ENCODE results near the gene CAMK1D.
A peak's percentile ranks its signal among the peaks of the same experiment; 100 is the strongest.

CAMK1D gene

DNA sequence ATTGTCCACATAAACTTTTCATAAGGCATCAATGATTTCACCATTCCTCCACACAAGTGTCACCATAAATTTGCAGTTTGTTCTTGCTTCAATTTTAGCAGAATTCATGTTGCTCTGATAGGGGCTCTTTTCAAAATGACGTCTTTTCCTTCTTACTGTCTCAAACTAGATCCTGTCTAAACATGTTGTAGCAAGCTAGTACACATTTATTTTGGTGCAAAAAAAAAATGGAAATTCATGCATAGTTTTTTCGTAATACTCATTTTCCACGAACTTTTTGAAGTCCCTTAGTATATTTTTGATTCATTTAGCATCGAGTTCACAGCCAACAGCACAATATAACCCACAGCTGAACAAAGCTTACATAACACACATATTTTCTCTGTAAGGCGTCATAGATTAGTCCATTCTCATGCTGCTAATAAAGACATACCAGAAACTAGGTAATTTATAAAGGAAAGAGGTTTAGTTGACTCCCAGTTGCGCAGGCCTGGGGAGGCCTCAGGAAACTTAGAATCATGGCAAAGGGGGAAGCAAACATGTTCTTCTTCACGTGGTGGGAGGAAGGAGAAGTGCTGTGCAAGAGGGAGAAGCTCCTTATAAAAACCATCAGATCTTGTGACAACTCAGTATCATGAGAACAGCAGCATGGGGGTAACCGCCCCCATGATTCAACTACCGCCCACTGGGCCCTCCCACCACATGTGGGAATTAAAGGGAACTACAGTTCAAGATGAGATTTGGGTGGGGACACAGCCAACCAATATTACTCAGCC lies 350.6 kb downstream of the CAMK1D start:
- no peaks in the 10 kb centered on the region for H3K36me3 ChIP-seq
- H3K27ac ChIP-seq, result no peak overlapping the region
- TF ChIP-seq Cebpa-rat (IDR thresholded peaks at IDR 0.05), result no peak
- H3K4me3 ChIP-seq, result no peak overlapping the region
- no peaks in the 10 kb centered on the region for H3K27me3 ChIP-seq
- H3K9ac ChIP-seq, result no peak overlapping the region
- H3K4me1 ChIP-seq, result no peaks in the 10 kb centered on the region
- no peak overlapping the region for H3K4me2 ChIP-seq
- no peaks in the 10 kb centered on the region for H4K20me1 ChIP-seq
- no peaks in the 10 kb centered on the region for H3K9me3 ChIP-seq

DNA sequence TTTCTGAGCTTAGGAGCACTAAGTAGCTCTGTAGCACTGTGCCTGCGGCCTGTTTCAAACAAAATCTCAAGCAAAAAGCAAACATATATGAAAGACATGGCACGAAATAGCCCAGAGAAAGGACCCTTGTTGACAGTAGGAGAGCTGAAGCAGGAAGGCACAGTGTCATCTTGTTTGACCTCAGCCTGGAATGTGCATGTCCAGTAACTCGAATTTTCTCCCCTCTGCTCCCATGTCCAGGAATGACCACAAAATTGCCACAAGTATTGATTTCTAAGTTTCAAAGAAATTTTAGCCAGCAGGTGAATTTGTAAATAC lies 351.2 kb downstream of the CAMK1D start:
- H4K20me1 ChIP-seq, result no peaks in the 10 kb centered on the region
- TF ChIP-seq Cebpa-rat (IDR thresholded peaks at IDR 0.05), result no peak
- no peaks in the 10 kb centered on the region for H3K27me3 ChIP-seq
- no peaks in the 10 kb centered on the region for H3K4me1 ChIP-seq
- H3K4me3 ChIP-seq, result no peak overlapping the region
- H3K4me2 ChIP-seq, result no peak overlapping the region
- H3K27ac ChIP-seq, result no peak overlapping the region
- H3K9me3 ChIP-seq, result no peaks in the 10 kb centered on the region
- no peak overlapping the region for H3K9ac ChIP-seq
- no peaks in the 10 kb centered on the region for H3K36me3 ChIP-seq

- H3K4me3 ChIP-seq, result no peak overlapping the region
- TF ChIP-seq Cebpa-rat (IDR thresholded peaks at IDR 0.05), result no peak
- no peaks in the 10 kb centered on the region for H3K36me3 ChIP-seq
- no peak overlapping the region for H3K9ac ChIP-seq
- H4K20me1 ChIP-seq, result no peaks in the 10 kb centered on the region
- H3K27me3 ChIP-seq, result no peaks in the 10 kb centered on the region
- no peaks in the 10 kb centered on the region for H3K4me1 ChIP-seq
- no peak overlapping the region for H3K4me2 ChIP-seq
- H3K9me3 ChIP-seq, result no peaks in the 10 kb centered on the region
- no peak overlapping the region for H3K27ac ChIP-seq
Observed at GRCh38 chr10:12701696-12702095, 352.3 kb downstream of the CAMK1D start.

- H3K36me3 ChIP-seq, result no peaks in the 10 kb centered on the region
- no peaks in the 10 kb centered on the region for H4K20me1 ChIP-seq
- no peak overlapping the region for H3K4me3 ChIP-seq
- no peaks in the 10 kb centered on the region for H3K9me3 ChIP-seq
- no peak for TF ChIP-seq Cebpa-rat (IDR thresholded peaks at IDR 0.05)
- no peaks in the 10 kb centered on the region for H3K27me3 ChIP-seq
- H3K27ac ChIP-seq, result no peak overlapping the region
- H3K4me2 ChIP-seq, result no peak overlapping the region
- H3K9ac ChIP-seq, result no peak overlapping the region
- H3K4me1 ChIP-seq, result peaks cover 1% of the 10 kb centered on the region; the same call in 1 of the 2 replicates
Observed at GRCh38 chr10:12702215-12702770, 352.9 kb downstream of the CAMK1D start.

- H3K9me3 ChIP-seq, result no peaks in the 10 kb centered on the region
- H3K4me2 ChIP-seq, result no peak overlapping the region
- H3K4me1 ChIP-seq, result peaks cover 5% of the 10 kb centered on the region; the same call in 1 of the 2 replicates
- no peak for TF ChIP-seq Cebpa-rat (IDR thresholded peaks at IDR 0.05)
- H3K4me3 ChIP-seq, result no peak overlapping the region
- H3K36me3 ChIP-seq, result no peaks in the 10 kb centered on the region
- H3K9ac ChIP-seq, result no peak overlapping the region
- H4K20me1 ChIP-seq, result no peaks in the 10 kb centered on the region
- H3K27me3 ChIP-seq, result no peaks in the 10 kb centered on the region
- no peak overlapping the region for H3K27ac ChIP-seq
Observed at GRCh38 chr10:12703126-12703525, 353.8 kb downstream of the CAMK1D start.

DNA sequence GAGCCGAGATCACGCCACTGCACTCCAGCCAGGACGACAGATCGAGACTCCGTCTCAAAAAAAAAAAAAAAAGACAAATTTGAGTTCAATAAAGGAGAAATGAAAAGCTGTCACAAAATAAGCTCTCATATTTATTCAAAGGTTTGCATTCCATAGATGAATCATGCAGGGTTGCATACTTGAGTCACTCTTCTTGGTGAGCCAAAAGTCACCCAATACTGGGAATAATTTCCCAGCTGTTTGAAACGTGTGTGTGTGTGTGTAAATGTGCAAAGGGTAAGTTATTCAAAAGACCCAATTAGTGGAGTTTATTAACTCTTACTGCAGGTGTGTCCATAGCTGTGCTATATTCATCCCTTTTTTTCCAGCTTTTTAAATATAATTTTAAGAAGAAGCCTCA lies 354.5 kb downstream of the CAMK1D start:
- Histone ChIP-seq H3K36me3 (no peaks in the 10 kb centered on the region), H3K9ac (no peak overlapping the region), H3K4me1 (peaks cover 5% of the 10 kb centered on the region; the same call in 1 of the 2 replicates), H3K4me3 (no peak overlapping the region), H3K27ac (no peak overlapping the region), H4K20me1 (no peaks in the 10 kb centered on the region), H3K4me2 (no peak overlapping the region), H3K9me3 (no peaks in the 10 kb centered on the region), H3K27me3 (no peaks in the 10 kb centered on the region)
- TF ChIP-seq Cebpa-rat (IDR thresholded peaks at IDR 0.05), result no peak

DNA sequence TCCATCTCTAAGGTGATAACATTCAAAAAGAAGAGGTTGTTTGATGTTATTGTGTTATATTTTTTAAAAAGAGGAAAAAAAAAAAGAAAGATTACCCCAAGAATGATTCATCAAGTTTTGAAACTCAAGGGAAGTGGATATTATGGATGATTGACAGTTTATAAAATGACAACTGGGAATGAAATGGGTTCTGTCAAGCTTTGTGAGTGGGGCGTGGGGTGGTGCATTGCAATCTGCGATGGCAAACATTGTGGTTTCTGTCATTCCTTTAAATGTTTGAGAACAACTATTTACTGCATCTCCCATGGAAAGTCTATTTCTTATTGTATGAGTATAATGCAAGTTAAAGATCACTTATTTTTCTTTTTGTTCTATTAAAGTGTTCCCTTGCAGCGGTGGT lies 355.1 kb downstream of the CAMK1D start:
- H3K27ac ChIP-seq, result no peak overlapping the region
- TF ChIP-seq Cebpa-rat (IDR thresholded peaks at IDR 0.05), result no peak
- no peaks in the 10 kb centered on the region for H3K9me3 ChIP-seq
- H3K4me3 ChIP-seq, result no peak overlapping the region
- H3K9ac ChIP-seq, result no peak overlapping the region
- no peaks in the 10 kb centered on the region for H4K20me1 ChIP-seq
- H3K4me2 ChIP-seq, result no peak overlapping the region
- H3K4me1 ChIP-seq, result peaks cover 5% of the 10 kb centered on the region; the same call in 1 of the 2 replicates
- H3K36me3 ChIP-seq, result no peaks in the 10 kb centered on the region
- no peaks in the 10 kb centered on the region for H3K27me3 ChIP-seq

DNA sequence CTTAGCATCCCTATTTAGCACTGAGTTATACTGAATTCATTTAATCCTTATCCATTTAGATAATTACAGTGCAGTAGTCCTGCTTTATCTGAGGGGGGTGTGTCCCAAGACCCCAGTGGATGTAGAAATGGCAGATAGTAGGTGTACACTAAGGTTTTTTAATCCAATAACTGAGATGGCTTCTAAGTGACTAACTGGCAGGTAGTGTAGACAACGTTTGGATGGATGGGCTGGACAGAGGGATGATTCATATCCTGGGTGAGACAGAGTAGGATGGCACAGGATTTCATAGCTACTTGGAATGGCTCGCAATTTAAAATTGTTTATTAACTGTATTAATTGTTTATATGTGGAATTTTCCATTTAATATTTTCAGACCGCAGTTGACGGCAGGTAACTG lies 356.6 kb downstream of the CAMK1D start:
- no peaks in the 10 kb centered on the region for H3K36me3 ChIP-seq
- peaks cover 5% of the 10 kb centered on the region; the same call in 1 of the 2 replicates for H3K4me1 ChIP-seq
- H3K9me3 ChIP-seq, result no peaks in the 10 kb centered on the region
- H3K4me3 ChIP-seq, result no peak overlapping the region
- H3K27me3 ChIP-seq, result no peaks in the 10 kb centered on the region
- H3K27ac ChIP-seq, result no peak overlapping the region
- H3K4me2 ChIP-seq, result no peak overlapping the region
- H4K20me1 ChIP-seq, result no peaks in the 10 kb centered on the region
- TF ChIP-seq Cebpa-rat (IDR thresholded peaks at IDR 0.05), result no peak
- no peak overlapping the region for H3K9ac ChIP-seq

- peaks cover 5% of the 10 kb centered on the region; the same call in 1 of the 2 replicates for H3K4me1 ChIP-seq
- H3K9me3 ChIP-seq, result no peaks in the 10 kb centered on the region
- H3K4me3 ChIP-seq, result no peak overlapping the region
- no peaks in the 10 kb centered on the region for H3K27me3 ChIP-seq
- no peaks in the 10 kb centered on the region for H3K36me3 ChIP-seq
- no peak overlapping the region for H3K27ac ChIP-seq
- 0 out of 2 replicates have a peak, but pooled peaks cover 5% of the 10 kb centered on the region for H4K20me1 ChIP-seq
- peak overlapping the region; percentile 10; the same call in 1 of the 2 replicates for H3K4me2 ChIP-seq
- TF ChIP-seq Cebpa-rat (IDR thresholded peaks at IDR 0.05), result no peak
- H3K9ac ChIP-seq, result no peak overlapping the region
Observed at GRCh38 chr10:12707461-12708185, 358.3 kb downstream of the CAMK1D start.

DNA sequence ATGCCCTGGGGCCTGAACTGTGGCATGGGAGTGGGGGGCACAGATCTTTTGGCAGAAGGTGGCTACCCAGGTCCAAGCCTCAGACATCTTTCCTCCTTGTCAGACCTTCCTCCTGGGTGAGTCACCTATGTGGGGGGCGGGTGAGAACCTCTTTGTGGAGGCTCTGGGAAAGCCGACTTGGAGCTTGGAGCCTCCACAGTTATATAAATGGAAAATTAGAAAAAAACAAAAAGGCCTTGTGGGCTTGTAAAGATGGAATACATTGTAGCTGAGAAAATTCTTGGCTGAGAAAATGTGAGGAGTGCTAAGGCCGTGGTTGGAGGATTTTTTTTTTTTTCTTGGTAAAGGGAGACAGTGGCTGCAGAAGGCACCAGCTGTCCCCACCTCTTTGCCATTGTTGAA lies 359.7 kb downstream of the CAMK1D start:
- no peak overlapping the region for H3K4me2 ChIP-seq
- peaks cover 5% of the 10 kb centered on the region; the same call in 1 of the 2 replicates for H3K4me1 ChIP-seq
- H3K9me3 ChIP-seq, result no peaks in the 10 kb centered on the region
- H3K27ac ChIP-seq, result no peak overlapping the region
- no peaks in the 10 kb centered on the region for H3K27me3 ChIP-seq
- no peak for TF ChIP-seq Cebpa-rat (IDR thresholded peaks at IDR 0.05)
- H3K4me3 ChIP-seq, result no peak overlapping the region
- no peaks in the 10 kb centered on the region for H3K36me3 ChIP-seq
- H3K9ac ChIP-seq, result no peak overlapping the region
- H4K20me1 ChIP-seq, result 0 out of 2 replicates have a peak, but pooled peaks cover 5% of the 10 kb centered on the region
